Nephron progenitor cell (in vitro differentiated cells): ENCODE data around the gene ENO4.

Experiments used
- DNase-seq: peaks from one replicate; pipeline ENCODE4 v3.0.0; 2021
- H3K27ac Mint-ChIP-seq: 2 replicates; pipeline ENCODE4 v1.8.0; 2021; ENCODE audit warnings: mild to moderate bottlenecking, moderate library complexity, mixed read lengths
- H3K27me3 Mint-ChIP-seq: 2 replicates; pipeline ENCODE4 v1.8.0; 2021; ENCODE audit warnings: mild to moderate bottlenecking, low read depth, mixed read lengths; ENCODE audit not compliant: poor library complexity
- H3K36me3 Mint-ChIP-seq: 2 replicates; pipeline ENCODE4 v1.8.0; 2021; ENCODE audit warnings: low read depth, mixed read lengths
- H3K4me1 Mint-ChIP-seq: 2 replicates; pipeline ENCODE4 v1.8.0; 2021; ENCODE audit warnings: mixed read lengths
- H3K4me3 Mint-ChIP-seq: 2 replicates; pipeline ENCODE4 v1.8.0; 2021; ENCODE audit warnings: mild to moderate bottlenecking, moderate library complexity, mixed read lengths
- H3K9me3 Mint-ChIP-seq: 2 replicates; pipeline ENCODE4 v1.8.0; 2021; ENCODE audit warnings: mild to moderate bottlenecking, moderate library complexity, mixed read lengths
- CTCF ChIP-seq: fragments of 200-600 bp; sonication (generic); IDR thresholded peaks from 2 replicates; pipeline ENCODE4 v1.5.0; 2021; ENCODE audit warnings: antibody characterized with exemption

Gene ENO4

GRCh38 chr10:116826803-116827202 lies 22.5 kb upstream of the ENO4 start:
- no peaks in the 10 kb centered on the region for H3K4me1 Mint-ChIP-seq
- no peak for DNase-seq
- no peaks in the 10 kb centered on the region for H3K9me3 Mint-ChIP-seq
- H3K27me3 Mint-ChIP-seq = peaks cover 7% of the 10 kb centered on the region
- no peak overlapping the region for H3K27ac Mint-ChIP-seq
- TF ChIP-seq CTCF = no peak
- H3K36me3 Mint-ChIP-seq = peaks cover 4% of the 10 kb centered on the region
- H3K4me3 Mint-ChIP-seq = no peak overlapping the region

- H3K9me3 Mint-ChIP-seq = no peaks in the 10 kb centered on the region
- no peak overlapping the region for H3K4me3 Mint-ChIP-seq
- peaks cover 4% of the 10 kb centered on the region for H3K36me3 Mint-ChIP-seq
- peaks cover 9% of the 10 kb centered on the region for H3K27me3 Mint-ChIP-seq
- DNase-seq = no peak
- no peak overlapping the region for H3K27ac Mint-ChIP-seq
- H3K4me1 Mint-ChIP-seq = no peaks in the 10 kb centered on the region
- no peak for TF ChIP-seq CTCF
These were observed 22.1 kb upstream of the ENO4 start for GRCh38 chr10:116827214-116827671.

GRCh38 chr10:116828116-116828515 lies 21.2 kb upstream of the ENO4 start:
- no peak for DNase-seq
- no peak overlapping the region for H3K27ac Mint-ChIP-seq
- TF ChIP-seq CTCF = no peak
- no peaks in the 10 kb centered on the region for H3K4me1 Mint-ChIP-seq
- peaks cover 4% of the 10 kb centered on the region for H3K36me3 Mint-ChIP-seq
- no peaks in the 10 kb centered on the region for H3K9me3 Mint-ChIP-seq
- peaks cover 12% of the 10 kb centered on the region for H3K27me3 Mint-ChIP-seq
- no peak overlapping the region for H3K4me3 Mint-ChIP-seq

GRCh38 chr10:116829711-116830110 lies 19.6 kb upstream of the ENO4 start:
- H3K4me3 Mint-ChIP-seq = no peak overlapping the region
- no peak for TF ChIP-seq CTCF
- H3K27ac Mint-ChIP-seq = no peak overlapping the region
- peaks cover 13% of the 10 kb centered on the region for H3K4me1 Mint-ChIP-seq
- peaks cover 21% of the 10 kb centered on the region for H3K27me3 Mint-ChIP-seq
- peaks cover 4% of the 10 kb centered on the region for H3K36me3 Mint-ChIP-seq
- no peak for DNase-seq
- H3K9me3 Mint-ChIP-seq = no peaks in the 10 kb centered on the region

- no peaks in the 10 kb centered on the region for H3K9me3 Mint-ChIP-seq
- H3K36me3 Mint-ChIP-seq = peaks cover 4% of the 10 kb centered on the region
- H3K4me1 Mint-ChIP-seq = peaks cover 20% of the 10 kb centered on the region
These were observed 18.2 kb upstream of the ENO4 start for GRCh38 chr10:116831086-116831485.

More at GRCh38 chr10:116831086-116831485, 18.2 kb upstream of the ENO4 start:
- TF ChIP-seq CTCF = no peak
- no peak for DNase-seq
- H3K27ac Mint-ChIP-seq = no peak overlapping the region
- no peak overlapping the region for H3K4me3 Mint-ChIP-seq
- H3K27me3 Mint-ChIP-seq = peaks cover 31% of the 10 kb centered on the region
